ENCODE measurements around the gene CYP2F1.
"Not testable (repeated sequence)": the region's sequence is repeated elsewhere in the genome, so short reads cannot be mapped to it uniquely, and the experiment has no call there.

The CYP2F1 gene

GRCh38 chr19:41114132-41114531 lies at the start of gene CYP2F1:
Gene CYP2F1 (plus strand): TSS chr19:41114432. CDS start chr19:41116189, 1,757 bp downstream.
- no peak for DNase-seq

GRCh38 chr19:41064974-41065569 lies 49.2 kb upstream of the CYP2F1 start:
- DNase-seq, result no peak

GRCh38 chr19:41076286-41076685 lies 37.9 kb upstream of the CYP2F1 start:
- no peak for DNase-seq

GRCh38 chr19:41083516-41083915 lies 30.7 kb upstream of the CYP2F1 start:
- DNase-seq, result no peak

- no peak for DNase-seq
Measured at GRCh38 chr19:41085748-41086415, 28.4 kb upstream of the CYP2F1 start.

GRCh38 chr19:41088151-41088550 lies 26.1 kb upstream of the CYP2F1 start, which contains the start of gene CYP2A13:
Gene CYP2A13 (plus strand): TSS chr19:41088451. CDS start chr19:41088472, 21 bp downstream.
- DNase-seq, result no peak

- DNase-seq, result no peak
Measured at GRCh38 chr19:41089959-41090358, 24.3 kb upstream of the CYP2F1 start.

GRCh38 chr19:41095703-41096102 lies 18.5 kb upstream of the CYP2F1 start:
- DNase-seq, result no peak

- no peak for DNase-seq
Measured at GRCh38 chr19:41096353-41096752, 17.9 kb upstream of the CYP2F1 start.

- no peak for DNase-seq
Measured at GRCh38 chr19:41097302-41097701, 16.9 kb upstream of the CYP2F1 start.

- DNase-seq, result no peak
Measured at GRCh38 chr19:41098762-41099161, 15.5 kb upstream of the CYP2F1 start.

- DNase-seq, result not testable (repeated sequence)
Measured at GRCh38 chr19:41102210-41102609, 12.0 kb upstream of the CYP2F1 start.

GRCh38 chr19:41106177-41106576 lies 8.1 kb upstream of the CYP2F1 start:
- no peak for DNase-seq

GRCh38 chr19:41111296-41111695 lies 2.9 kb upstream of the CYP2F1 start:
- DNase-seq, result no peak

- DNase-seq, result no peak
Measured at GRCh38 chr19:41111750-41112295, 2.4 kb upstream of the CYP2F1 start.

- no peak for DNase-seq
Measured at GRCh38 chr19:41112728-41113290, 1.4 kb upstream of the CYP2F1 start.

GRCh38 chr19:41116261-41116660 lies 2.0 kb downstream of the CYP2F1 start:
- DNase-seq, result no peak

GRCh38 chr19:41120929-41121911 lies 7.0 kb downstream of the CYP2F1 start:
- DNase-seq, result not testable (repeated sequence)

- not testable (repeated sequence) for DNase-seq
Measured at GRCh38 chr19:41122846-41123245, 8.6 kb downstream of the CYP2F1 start.

GRCh38 chr19:41123716-41124294 lies 9.6 kb downstream of the CYP2F1 start:
- no peak for DNase-seq

- not testable (repeated sequence) for DNase-seq
Measured at GRCh38 chr19:41126765-41127203, 12.6 kb downstream of the CYP2F1 start.

- not testable (repeated sequence) for DNase-seq
Measured at GRCh38 chr19:41127362-41127761, 13.1 kb downstream of the CYP2F1 start.
